HPDE6-E6E7 (cell line): Measurements from ENCODE around the gene SH2D4B.
A peak's percentile ranks its signal among the peaks of the same experiment; 100 is the strongest.
"Not testable (repeated sequence)": the region's sequence is repeated elsewhere in the genome, so short reads cannot be mapped to it uniquely, and the experiment has no call there.

Experiments
- DNase-seq: peaks from one replicate; pipeline ENCODE4 v3.0.0; 2011; ENCODE audit warnings: missing footprints; ENCODE audit errors: extremely low spot score

SH2D4B gene

GRCh38 chr10:80524190-80524909 is 13.4 kb upstream of the SH2D4B start:
- no peak for DNase-seq

GRCh38 chr10:80526218-80526617 is 11.5 kb upstream of the SH2D4B start:
- DNase-seq, result no peak

GRCh38 chr10:80526742-80527141 is 11.0 kb upstream of the SH2D4B start:
- DNase-seq, result no peak

- DNase-seq, result no peak
Measured at GRCh38 chr10:80528185-80528700, 9.5 kb upstream of the SH2D4B start.

GRCh38 chr10:80528901-80529300 is 8.8 kb upstream of the SH2D4B start:
- DNase-seq, result no peak

- DNase-seq, result no peak
Measured at GRCh38 chr10:80529604-80530003, 8.1 kb upstream of the SH2D4B start.

GRCh38 chr10:80530251-80530650 is 7.5 kb upstream of the SH2D4B start:
- DNase-seq, result no peak

- no peak for DNase-seq
Measured at GRCh38 chr10:80530816-80531215, 6.9 kb upstream of the SH2D4B start.

GRCh38 chr10:80532571-80532970 is 5.1 kb upstream of the SH2D4B start:
- DNase-seq, result no peak

GRCh38 chr10:80534059-80534458 is 3.6 kb upstream of the SH2D4B start:
- DNase-seq, result not testable (repeated sequence)

- DNase-seq, result not testable (repeated sequence)
Measured at GRCh38 chr10:80534646-80535045, 3.1 kb upstream of the SH2D4B start.

- DNase-seq, result peak; percentile 64
Measured at GRCh38 chr10:80535671-80536360, 1.9 kb upstream of the SH2D4B start.

GRCh38 chr10:80536361-80536835 is 1.3 kb upstream of the SH2D4B start:
- DNase-seq, result no peak

GRCh38 chr10:80537086-80537735 is 491 bp upstream of the SH2D4B start:
- DNase-seq, result no peak

GRCh38 chr10:80538481-80539185 is 931 bp downstream of the SH2D4B start:
- no peak for DNase-seq

- no peak for DNase-seq
Measured at GRCh38 chr10:80539421-80540031, 1.8 kb downstream of the SH2D4B start.

- no peak for DNase-seq
Measured at GRCh38 chr10:80540136-80540535, 2.4 kb downstream of the SH2D4B start.

GRCh38 chr10:80540618-80540980 is 2.9 kb downstream of the SH2D4B start:
- DNase-seq, result no peak

- DNase-seq, result no peak
Measured at GRCh38 chr10:80540981-80541750, 3.5 kb downstream of the SH2D4B start.

- DNase-seq, result no peak
Measured at GRCh38 chr10:80542053-80542452, 4.4 kb downstream of the SH2D4B start.
